Measurements from ENCODE around the gene CFAP210. TPM values are rescaled to one million over a fixed set of nuclear protein-coding genes. Genes with fewer than 3 reads are reported as not detected.

CFAP210 gene
- total RNA-seq, 1 experiment from 2014 or later, result 0.94 TPM

DNA sequence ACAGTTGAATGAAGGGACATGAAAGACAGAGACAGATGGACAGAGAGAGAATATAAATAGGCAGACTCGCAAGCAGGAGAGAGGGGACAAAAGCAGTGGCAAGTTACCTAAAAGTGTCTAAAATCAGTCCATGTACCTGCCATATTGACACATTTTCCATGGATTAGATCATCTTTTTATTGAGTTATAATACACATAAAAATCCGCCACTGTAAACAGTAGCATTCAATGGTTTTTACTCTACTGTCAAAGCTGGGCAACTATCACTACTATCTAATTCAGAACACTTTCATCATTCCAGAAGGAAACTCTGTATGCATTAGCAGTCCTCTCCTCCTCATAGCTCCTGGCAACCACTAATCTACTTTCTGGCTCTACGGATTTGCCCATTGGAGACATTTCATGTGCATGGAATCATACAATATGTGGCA, 10.1 kb downstream of the CFAP210 start:
- Histone ChIP-seq H3K79me2 (ENCODE audit: insufficient read depth, low read length) (no peaks in the 10 kb centered on the region), H3K18ac (ENCODE audit: insufficient read length, low read depth, low read length) (no peak overlapping the region), H4K91ac (ENCODE audit: insufficient read length, low read depth, low read length) (no peak overlapping the region), H2BK15ac (ENCODE audit: low read depth, low read length) (no peak overlapping the region), H4K20me1 (ENCODE audit: control insufficient read depth, insufficient read depth, insufficient read length) (no peaks in the 10 kb centered on the region), H2BK5ac (ENCODE audit: insufficient read length, low read length) (no peak overlapping the region), H2AFZ (ENCODE audit: low read length) (no peak overlapping the region), H3K4ac (ENCODE audit: low read depth, low read length) (no peak overlapping the region), H2BK120ac (ENCODE audit: low read depth, low read length, poor library complexity, severe bottlenecking) (no peak overlapping the region), H3K79me1 (ENCODE audit: insufficient read depth, low read depth, low read length, poor library complexity, severe bottlenecking) (no peaks in the 10 kb centered on the region), H3K4me1 (ENCODE audit: insufficient read depth, low read length) (peaks cover 5% of the 10 kb centered on the region; the same call in 1 of the 2 replicates), H4K8ac (replicated peaks; ENCODE audit: insufficient read length, low read depth, low read length) (no peak overlapping the region), H3K4me2 (ENCODE audit: insufficient read depth, insufficient read length, low read length) (no peak overlapping the region), H4K5ac (ENCODE audit: insufficient read length, low read depth, low read length) (no peak overlapping the region), H3K23me2 (ENCODE audit: insufficient read length, low read depth, low read length, poor library complexity, severe bottlenecking) (no peaks in the 10 kb centered on the region), H3K27me3 (ENCODE audit: insufficient read depth, low read length) (no peaks in the 10 kb centered on the region), H2BK12ac (ENCODE audit: insufficient read length, low read depth, low read length) (no peak overlapping the region), H2AK5ac (ENCODE audit: insufficient read length, low read length) (no peak overlapping the region), H3K23ac (ENCODE audit: insufficient read length, low read depth, low read length) (no peak overlapping the region), H3K27ac (ENCODE audit: insufficient read length, low read depth, low read length) (no peak overlapping the region), H2BK20ac (ENCODE audit: low read depth, low read length, poor library complexity, severe bottlenecking) (no peak overlapping the region), H3K9me3 (ENCODE audit: control insufficient read depth, low read depth, low read length) (no peaks in the 10 kb centered on the region), H3K9ac (ENCODE audit: extremely low read depth, insufficient read length, low read length) (no peak overlapping the region), H3K14ac (ENCODE audit: insufficient read depth, low read length) (no peak overlapping the region), H3T11ph (ENCODE audit: low read length) (no peak overlapping the region), H3K56ac (ENCODE audit: insufficient read length, low read depth, low read length) (no peak overlapping the region)
- Mint-ChIP-seq H3K4me1 (peaks cover 13 to 21% of the 10 kb centered on the region in 2 experiments), H3K27me3 (ENCODE audit: low read depth) (peaks cover 3% of the 10 kb centered on the region; the same call in 1 of the 2 replicates), H3K4me3 (no peak overlapping the region), H3K9me3 (peaks cover 10 to 22% of the 10 kb centered on the region in 2 experiments; a peak in 4 of 5 replicates), H3K36me3 (ENCODE audit: insufficient read depth in 1 of 3, low read depth in 3 of 3) (peaks cover 5 to 12% (median 11%) of the 10 kb centered on the region in 3 experiments; a peak in 6 of 7 replicates), H3K27ac (no peak overlapping the region)
- DNase-seq, result no peak
- TF ChIP-seq, protein P1, sequence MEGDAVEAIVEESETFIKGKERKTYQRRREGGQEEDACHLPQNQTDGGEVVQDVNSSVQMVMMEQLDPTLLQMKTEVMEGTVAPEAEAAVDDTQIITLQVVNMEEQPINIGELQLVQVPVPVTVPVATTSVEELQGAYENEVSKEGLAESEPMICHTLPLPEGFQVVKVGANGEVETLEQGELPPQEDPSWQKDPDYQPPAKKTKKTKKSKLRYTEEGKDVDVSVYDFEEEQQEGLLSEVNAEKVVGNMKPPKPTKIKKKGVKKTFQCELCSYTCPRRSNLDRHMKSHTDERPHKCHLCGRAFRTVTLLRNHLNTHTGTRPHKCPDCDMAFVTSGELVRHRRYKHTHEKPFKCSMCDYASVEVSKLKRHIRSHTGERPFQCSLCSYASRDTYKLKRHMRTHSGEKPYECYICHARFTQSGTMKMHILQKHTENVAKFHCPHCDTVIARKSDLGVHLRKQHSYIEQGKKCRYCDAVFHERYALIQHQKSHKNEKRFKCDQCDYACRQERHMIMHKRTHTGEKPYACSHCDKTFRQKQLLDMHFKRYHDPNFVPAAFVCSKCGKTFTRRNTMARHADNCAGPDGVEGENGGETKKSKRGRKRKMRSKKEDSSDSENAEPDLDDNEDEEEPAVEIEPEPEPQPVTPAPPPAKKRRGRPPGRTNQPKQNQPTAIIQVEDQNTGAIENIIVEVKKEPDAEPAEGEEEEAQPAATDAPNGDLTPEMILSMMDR (conservative IDR thresholded peaks at IDR 0.05), result no peak
- WGBS (ENCODE audit: extremely low coverage, insufficient read length, low lambda C conversion rate), result no CpG with 5 or more reads among the region's 3 CpGs

All from H9 (cell line).